OCI-LY7 (cell line): ENCODE data around the gene GRIPAP1.

Source experiments
- CTCF ChIP-seq: fragments of 200-600 bp; sonication (generic); conservative IDR thresholded peaks from 2 replicates; pipeline ENCODE4 v1.5.1; 2014; ENCODE audit warnings: mild to moderate bottlenecking, antibody characterized with exemption, low read length, moderate library complexity, mixed read lengths
- EZH2phosphoT487 ChIP-seq: fragments of 200-600 bp; sonication (generic); IDR thresholded peaks from 2 replicates; pipeline ENCODE4 v1.6.1; 2018; ENCODE audit warnings: low read depth, borderline replicate concordance, mild to moderate bottlenecking, mixed run types, antibody characterized with exemption, low read length, moderate library complexity, mixed read lengths

GRCh38 chrX:48983896-48984295 is 18.2 kb downstream of the GRIPAP1 start:
- TF ChIP-seq CTCF (no peak), EZH2phosphoT487 (no peak)
